DOHH2 (cell line): ENCODE results near the gene LIMS2.

ENCODE experiments used
- H3F3A ChIP-seq: fragments of 200-600 bp; sonication (generic), shearing (Covaris generic); 2 replicates; pipeline ENCODE4 v1.6.0; 2016; ENCODE audit warnings: antibody characterized with exemption, mild to moderate bottlenecking; ENCODE audit not compliant: control insufficient read depth, insufficient read depth
- H3K27ac ChIP-seq: fragments of 200-600 bp; sonication (generic); 2 replicates; pipeline ENCODE4 v1.5.1; 2014; ENCODE audit warnings: low read depth, mild to moderate bottlenecking, low read length, moderate library complexity
- H3K27me3 ChIP-seq: fragments of 200-600 bp; sonication (generic); 2 replicates; pipeline ENCODE4 v1.6.1; 2014; ENCODE audit warnings: mild to moderate bottlenecking, low read length, mixed read lengths; ENCODE audit not compliant: control insufficient read depth
- H3K36me3 ChIP-seq: fragments of 200-600 bp; sonication (generic); 2 replicates; pipeline ENCODE4 v1.6.1; 2014; ENCODE audit warnings: mild to moderate bottlenecking, low read length, moderate library complexity, mixed read lengths; ENCODE audit not compliant: control insufficient read depth
- H3K4me1 ChIP-seq: fragments of 200-600 bp; sonication (generic); 2 replicates; pipeline ENCODE4 v1.6.1; 2014; ENCODE audit warnings: mild to moderate bottlenecking, low read length, mixed read lengths; ENCODE audit not compliant: control insufficient read depth
- H3K4me2 ChIP-seq: fragments of 200-600 bp; sonication (generic); 2 replicates; pipeline ENCODE4 v1.6.0; 2014; ENCODE audit warnings: mild to moderate bottlenecking, low read length, moderate library complexity
- H3K4me3 ChIP-seq: fragments of 200-600 bp; sonication (generic); 2 replicates; pipeline ENCODE4 v1.5.1; 2014; ENCODE audit warnings: mild to moderate bottlenecking, low read length, mixed read lengths
- H3K79me2 ChIP-seq: fragments of 200-600 bp; sonication (generic); 2 replicates; pipeline ENCODE4 v1.6.1; 2014; ENCODE audit warnings: mild to moderate bottlenecking, low read length, mixed read lengths; ENCODE audit not compliant: control insufficient read depth
- H3K9me2 ChIP-seq: fragments of 200-600 bp; sonication (generic); replicated peaks from 2 replicates; pipeline ENCODE4 v1.6.1; 2014; ENCODE audit warnings: mild to moderate bottlenecking, low read length, mixed read lengths; ENCODE audit not compliant: control insufficient read depth
- H3K9me3 ChIP-seq: fragments of 200-600 bp; sonication (generic); 2 replicates; pipeline ENCODE4 v1.6.1; 2014; ENCODE audit warnings: antibody characterized with exemption, low read length, mixed read lengths; ENCODE audit not compliant: control insufficient read depth, insufficient read depth
- H4K20me1 ChIP-seq: fragments of 200-600 bp; sonication (generic); 2 replicates; pipeline ENCODE4 v1.6.0; 2014; ENCODE audit warnings: low read depth, mild to moderate bottlenecking, antibody characterized with exemption, low read length, moderate library complexity; ENCODE audit not compliant: control insufficient read depth, insufficient read depth
- EZH2phosphoT487 ChIP-seq: fragments of 200-600 bp; sonication (generic); IDR thresholded peaks from 2 replicates; pipeline ENCODE4 v1.6.1; 2017; ENCODE audit warnings: borderline replicate concordance, mild to moderate bottlenecking, antibody characterized with exemption, low read length, moderate library complexity, mixed read lengths
- TF ChIP-seq, protein P1 (sequence below): fragments of 200-600 bp; sonication (generic); IDR thresholded peaks from one replicate; pipeline ENCODE4 v1.5.1; 2014; ENCODE audit warnings: antibody characterized with exemption, mild to moderate bottlenecking, low read depth, low read length; ENCODE audit not compliant: poor library complexity, severe bottlenecking

Gene LIMS2

DNA sequence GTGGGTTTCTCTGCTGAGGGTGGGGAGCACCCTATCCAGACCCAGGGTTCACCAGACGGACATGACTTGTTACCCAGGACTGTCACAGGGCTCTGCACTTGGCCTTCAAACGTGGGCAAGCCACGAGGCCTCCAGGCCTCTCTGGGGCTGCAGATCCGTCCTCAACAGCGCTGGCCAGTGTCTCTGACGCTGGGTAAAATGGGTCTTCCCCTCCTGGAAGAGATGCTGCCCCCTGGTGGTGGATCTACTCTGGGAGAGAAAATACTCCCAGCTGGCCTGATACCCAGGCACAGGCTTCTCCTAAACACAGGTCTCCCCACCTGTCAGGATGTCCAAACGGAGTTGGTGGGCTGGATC, 25.7 kb downstream of the LIMS2 start:
- H3K79me2 ChIP-seq: no peaks in the 10 kb centered on the region
- H3K9me2 ChIP-seq: no peaks in the 10 kb centered on the region
- H3K4me1 ChIP-seq: peaks cover 30% of the 10 kb centered on the region
- 0 out of 2 replicates have a peak overlapping the region, but pooled peaks have one; percentile 12 for H3K4me2 ChIP-seq
- no peak overlapping the region for H3K27ac ChIP-seq
- no peak overlapping the region for H3K4me3 ChIP-seq
- no peaks in the 10 kb centered on the region for H3K36me3 ChIP-seq
- H3K9me3 ChIP-seq: no peaks in the 10 kb centered on the region
- no peaks in the 10 kb centered on the region for H4K20me1 ChIP-seq
- TF ChIP-seq EZH2phosphoT487: no peak
- TF ChIP-seq, protein P1, sequence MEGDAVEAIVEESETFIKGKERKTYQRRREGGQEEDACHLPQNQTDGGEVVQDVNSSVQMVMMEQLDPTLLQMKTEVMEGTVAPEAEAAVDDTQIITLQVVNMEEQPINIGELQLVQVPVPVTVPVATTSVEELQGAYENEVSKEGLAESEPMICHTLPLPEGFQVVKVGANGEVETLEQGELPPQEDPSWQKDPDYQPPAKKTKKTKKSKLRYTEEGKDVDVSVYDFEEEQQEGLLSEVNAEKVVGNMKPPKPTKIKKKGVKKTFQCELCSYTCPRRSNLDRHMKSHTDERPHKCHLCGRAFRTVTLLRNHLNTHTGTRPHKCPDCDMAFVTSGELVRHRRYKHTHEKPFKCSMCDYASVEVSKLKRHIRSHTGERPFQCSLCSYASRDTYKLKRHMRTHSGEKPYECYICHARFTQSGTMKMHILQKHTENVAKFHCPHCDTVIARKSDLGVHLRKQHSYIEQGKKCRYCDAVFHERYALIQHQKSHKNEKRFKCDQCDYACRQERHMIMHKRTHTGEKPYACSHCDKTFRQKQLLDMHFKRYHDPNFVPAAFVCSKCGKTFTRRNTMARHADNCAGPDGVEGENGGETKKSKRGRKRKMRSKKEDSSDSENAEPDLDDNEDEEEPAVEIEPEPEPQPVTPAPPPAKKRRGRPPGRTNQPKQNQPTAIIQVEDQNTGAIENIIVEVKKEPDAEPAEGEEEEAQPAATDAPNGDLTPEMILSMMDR: peak; percentile 85
- no peaks in the 10 kb centered on the region; the same call in 1 of the 2 replicates for H3F3A ChIP-seq
- H3K27me3 ChIP-seq: no peaks in the 10 kb centered on the region

GRCh38 chr2:127649100-127649611, 26.2 kb downstream of the LIMS2 start:
- Histone ChIP-seq H3K27ac (no peak overlapping the region), H3F3A (no peaks in the 10 kb centered on the region; the same call in 1 of the 2 replicates), H3K9me2 (no peaks in the 10 kb centered on the region), H4K20me1 (no peaks in the 10 kb centered on the region), H3K4me3 (no peak overlapping the region), H3K79me2 (no peaks in the 10 kb centered on the region), H3K4me1 (peaks cover 30% of the 10 kb centered on the region), H3K27me3 (no peaks in the 10 kb centered on the region), H3K36me3 (no peaks in the 10 kb centered on the region), H3K4me2 (0 out of 2 replicates have a peak overlapping the region, but pooled peaks have one; percentile 12), H3K9me3 (no peaks in the 10 kb centered on the region)
- TF ChIP-seq EZH2phosphoT487: no peak
- TF ChIP-seq, protein P1: no peak

- Histone ChIP-seq H3K9me2 (no peaks in the 10 kb centered on the region), H3K4me1 (peaks cover 29% of the 10 kb centered on the region), H4K20me1 (no peaks in the 10 kb centered on the region), H3K4me3 (no peak overlapping the region), H3F3A (no peaks in the 10 kb centered on the region; the same call in 1 of the 2 replicates), H3K9me3 (no peaks in the 10 kb centered on the region), H3K27ac (no peak overlapping the region), H3K27me3 (no peaks in the 10 kb centered on the region), H3K4me2 (no peak overlapping the region), H3K79me2 (no peaks in the 10 kb centered on the region), H3K36me3 (no peaks in the 10 kb centered on the region)
- TF ChIP-seq, protein P1: no peak
- no peak for TF ChIP-seq EZH2phosphoT487
Observed at GRCh38 chr2:127648321-127648720, 27.0 kb downstream of the LIMS2 start.
